Measurements from ENCODE around the gene FXYD2. TPM values are rescaled to one million over a fixed set of nuclear protein-coding genes. Genes with fewer than 3 reads are reported as not detected.

Gene FXYD2
- total RNA-seq, 1 experiment from 2014 or later: not detected

Other genes with a start within 250 kb of the FXYD2 start
- not detected in 2 replicates for gene DSCAML1, start 27.5 kb downstream of the FXYD2 start, total RNA-seq (2014; rRNA removed; shearing (Covaris generic))
- 0.12 and 0.86 TPM in 2 replicates for gene FXYD6, start 51.9 kb upstream of the FXYD2 start, total RNA-seq (2014; rRNA removed; shearing (Covaris generic))
- not detected in 2 replicates for gene TMPRSS13, start 104.7 kb upstream of the FXYD2 start, total RNA-seq (2014; rRNA removed; shearing (Covaris generic))
- 0.07 TPM in 1 of 2 replicates, not detected in the other for gene IL10RA, start 161.7 kb upstream of the FXYD2 start, total RNA-seq (2014; rRNA removed; shearing (Covaris generic))

All from M059J (cell line).